ENCODE measurements around the gene MRRF.

The MRRF gene

GRCh38 chr9:122228191-122228567 is 36.5 kb upstream of the MRRF start:
- peaks cover 21% of the 10 kb centered on the region for H3K27me3 ChIP-seq (ENCODE audit: insufficient read depth, poor library complexity, severe bottlenecking)
- no peaks in the 10 kb centered on the region for H3K4me1 ChIP-seq (ENCODE audit: insufficient read depth, poor library complexity, severe bottlenecking)
- peak overlapping the region; percentile 33 for H3K4me3 ChIP-seq (ENCODE audit: severe bottlenecking)
- no peaks in the 10 kb centered on the region for H3K36me3 ChIP-seq (ENCODE audit: low read depth)
- H3K9me3 ChIP-seq (ENCODE audit: severe bottlenecking), result no peaks in the 10 kb centered on the region
- TF ChIP-seq, protein P1, sequence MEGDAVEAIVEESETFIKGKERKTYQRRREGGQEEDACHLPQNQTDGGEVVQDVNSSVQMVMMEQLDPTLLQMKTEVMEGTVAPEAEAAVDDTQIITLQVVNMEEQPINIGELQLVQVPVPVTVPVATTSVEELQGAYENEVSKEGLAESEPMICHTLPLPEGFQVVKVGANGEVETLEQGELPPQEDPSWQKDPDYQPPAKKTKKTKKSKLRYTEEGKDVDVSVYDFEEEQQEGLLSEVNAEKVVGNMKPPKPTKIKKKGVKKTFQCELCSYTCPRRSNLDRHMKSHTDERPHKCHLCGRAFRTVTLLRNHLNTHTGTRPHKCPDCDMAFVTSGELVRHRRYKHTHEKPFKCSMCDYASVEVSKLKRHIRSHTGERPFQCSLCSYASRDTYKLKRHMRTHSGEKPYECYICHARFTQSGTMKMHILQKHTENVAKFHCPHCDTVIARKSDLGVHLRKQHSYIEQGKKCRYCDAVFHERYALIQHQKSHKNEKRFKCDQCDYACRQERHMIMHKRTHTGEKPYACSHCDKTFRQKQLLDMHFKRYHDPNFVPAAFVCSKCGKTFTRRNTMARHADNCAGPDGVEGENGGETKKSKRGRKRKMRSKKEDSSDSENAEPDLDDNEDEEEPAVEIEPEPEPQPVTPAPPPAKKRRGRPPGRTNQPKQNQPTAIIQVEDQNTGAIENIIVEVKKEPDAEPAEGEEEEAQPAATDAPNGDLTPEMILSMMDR (IDR thresholded peaks at IDR 0.05; ENCODE audit: poor library complexity, severe bottlenecking), result no peak
- ATAC-seq (ENCODE audit: low read depth) (peak; percentile 28; the same call in 2 of the 3 replicates), DNase-seq (ENCODE audit: low spot score) (no peak)
- no peak overlapping the region for H3K27ac ChIP-seq (ENCODE audit: poor library complexity, severe bottlenecking)

DNA sequence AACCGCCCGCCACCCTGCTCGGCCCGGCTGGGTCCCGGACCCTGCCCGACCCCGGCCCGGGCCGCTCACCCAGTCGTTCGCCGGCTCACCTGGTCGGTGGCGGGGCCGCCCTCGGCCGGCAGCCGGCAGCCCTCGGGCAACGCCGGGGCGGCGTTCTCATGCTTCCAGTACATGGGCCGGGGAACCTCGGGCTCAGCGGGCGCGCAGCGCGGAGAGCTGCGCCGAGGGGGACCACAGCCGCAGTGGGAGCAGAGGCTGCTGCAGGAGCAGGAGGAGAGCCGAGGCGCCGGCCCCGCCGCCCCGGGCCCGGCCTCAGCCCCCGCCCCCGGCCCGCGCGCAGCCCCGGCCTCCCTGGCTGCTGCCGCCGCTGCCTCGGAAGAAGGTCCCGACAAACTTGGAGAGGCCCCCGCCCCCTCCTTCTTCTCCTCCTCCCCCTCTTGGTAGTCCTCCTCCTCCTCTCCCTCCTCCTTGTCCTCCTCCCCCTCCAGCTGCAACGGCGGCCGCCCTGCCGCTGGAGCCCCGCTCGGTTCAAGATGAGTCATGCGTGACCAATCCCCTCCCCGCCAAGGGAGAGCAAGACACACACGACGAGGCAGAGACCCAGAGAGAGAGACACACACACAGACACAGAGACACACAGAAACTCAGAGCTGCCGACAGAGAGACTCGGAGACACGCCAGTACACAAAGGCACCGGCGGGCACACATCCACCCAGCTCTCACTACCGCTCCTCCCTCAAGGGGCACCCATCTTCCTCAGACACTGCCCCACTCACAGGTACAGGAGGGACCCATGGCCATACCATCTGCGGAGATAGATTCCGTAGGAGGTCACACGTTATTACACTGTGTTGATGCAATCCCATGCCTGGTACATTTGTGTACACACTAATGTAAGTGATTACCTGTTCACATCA is 35.9 kb upstream of the MRRF start, which contains the start of gene LHX6:
TSS of gene LHX6 (minus strand) at position 390 of the 917 bp plus-strand sequence. CDS start at position 173, 217 bp downstream.
- no peaks in the 10 kb centered on the region for H3K9me3 ChIP-seq (ENCODE audit: severe bottlenecking)
- H3K4me3 ChIP-seq (ENCODE audit: severe bottlenecking), result peak within 1 kb of the TSS; percentile 33
- no peaks in the 10 kb centered on the region for H3K4me1 ChIP-seq (ENCODE audit: insufficient read depth, poor library complexity, severe bottlenecking)
- no peak within 1 kb of the TSS for H3K27ac ChIP-seq (ENCODE audit: poor library complexity, severe bottlenecking)
- H3K36me3 ChIP-seq (ENCODE audit: low read depth), result no peaks in the 10 kb centered on the region
- DNase-seq (ENCODE audit: low spot score), result peak; percentile 58
- ATAC-seq (ENCODE audit: low read depth), result peak; percentile 63
- TF ChIP-seq, protein P1 (IDR thresholded peaks at IDR 0.05; ENCODE audit: poor library complexity, severe bottlenecking), result no peak
- H3K27me3 ChIP-seq (ENCODE audit: insufficient read depth, poor library complexity, severe bottlenecking), result peaks cover 21% of the 10 kb centered on the region

- no peaks in the 10 kb centered on the region for H3K4me1 ChIP-seq (ENCODE audit: insufficient read depth, poor library complexity, severe bottlenecking)
- peak; percentile 3; the same call in 2 of the 3 replicates for ATAC-seq (ENCODE audit: low read depth)
- no peaks in the 10 kb centered on the region for H3K36me3 ChIP-seq (ENCODE audit: low read depth)
- no peak overlapping the region for H3K27ac ChIP-seq (ENCODE audit: poor library complexity, severe bottlenecking)
- TF ChIP-seq, protein P1 (IDR thresholded peaks at IDR 0.05; ENCODE audit: poor library complexity, severe bottlenecking), result no peak
- peaks cover 21% of the 10 kb centered on the region for H3K27me3 ChIP-seq (ENCODE audit: insufficient read depth, poor library complexity, severe bottlenecking)
- DNase-seq (ENCODE audit: low spot score), result no peak
- no peaks in the 10 kb centered on the region for H3K9me3 ChIP-seq (ENCODE audit: severe bottlenecking)
- no peak overlapping the region for H3K4me3 ChIP-seq (ENCODE audit: severe bottlenecking)
These were observed 35.2 kb upstream of the MRRF start for GRCh38 chr9:122229485-122229837.

GRCh38 chr9:122232796-122233306 is 31.8 kb upstream of the MRRF start:
- H3K36me3 ChIP-seq (ENCODE audit: low read depth), result no peaks in the 10 kb centered on the region
- H3K9me3 ChIP-seq (ENCODE audit: severe bottlenecking), result no peaks in the 10 kb centered on the region
- H3K27me3 ChIP-seq (ENCODE audit: insufficient read depth, poor library complexity, severe bottlenecking), result peaks cover 4% of the 10 kb centered on the region
- H3K4me3 ChIP-seq (ENCODE audit: severe bottlenecking), result no peak overlapping the region
- TF ChIP-seq, protein P1 (IDR thresholded peaks at IDR 0.05; ENCODE audit: poor library complexity, severe bottlenecking), result no peak
- DNase-seq (ENCODE audit: low spot score) (no peak), ATAC-seq (ENCODE audit: low read depth) (no peak)
- H3K27ac ChIP-seq (ENCODE audit: poor library complexity, severe bottlenecking), result no peak overlapping the region
- H3K4me1 ChIP-seq (ENCODE audit: insufficient read depth, poor library complexity, severe bottlenecking), result no peaks in the 10 kb centered on the region

All from RWPE2 (cell line).